ENCODE data around the gene EBF3.

DNA sequence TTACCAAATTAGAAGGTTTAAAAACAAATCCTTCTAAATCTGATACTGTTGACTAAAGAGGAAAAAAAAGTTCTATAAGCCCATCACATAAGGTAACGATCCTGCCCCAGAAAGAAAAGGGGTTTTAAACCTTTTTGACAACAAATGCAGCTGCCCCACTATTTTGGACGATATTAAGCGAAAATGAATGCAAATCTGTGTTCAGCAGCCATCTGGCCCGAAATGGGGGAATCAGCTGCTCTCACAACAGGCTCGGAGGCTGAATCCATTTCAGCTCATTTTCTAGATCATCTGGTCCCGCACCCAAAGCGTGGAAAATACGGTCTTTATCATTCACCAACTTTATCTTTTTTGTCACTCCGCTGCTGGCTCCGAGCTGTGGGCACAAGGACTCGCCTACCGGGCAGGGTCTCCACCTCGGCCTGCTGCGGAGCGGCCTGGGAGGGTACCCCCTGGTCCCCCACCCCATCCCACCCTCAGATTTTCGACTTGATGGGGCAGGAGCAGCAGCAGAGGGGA is 2.4 kb upstream of the EBF3 start:
- TF ChIP-seq, protein P1, sequence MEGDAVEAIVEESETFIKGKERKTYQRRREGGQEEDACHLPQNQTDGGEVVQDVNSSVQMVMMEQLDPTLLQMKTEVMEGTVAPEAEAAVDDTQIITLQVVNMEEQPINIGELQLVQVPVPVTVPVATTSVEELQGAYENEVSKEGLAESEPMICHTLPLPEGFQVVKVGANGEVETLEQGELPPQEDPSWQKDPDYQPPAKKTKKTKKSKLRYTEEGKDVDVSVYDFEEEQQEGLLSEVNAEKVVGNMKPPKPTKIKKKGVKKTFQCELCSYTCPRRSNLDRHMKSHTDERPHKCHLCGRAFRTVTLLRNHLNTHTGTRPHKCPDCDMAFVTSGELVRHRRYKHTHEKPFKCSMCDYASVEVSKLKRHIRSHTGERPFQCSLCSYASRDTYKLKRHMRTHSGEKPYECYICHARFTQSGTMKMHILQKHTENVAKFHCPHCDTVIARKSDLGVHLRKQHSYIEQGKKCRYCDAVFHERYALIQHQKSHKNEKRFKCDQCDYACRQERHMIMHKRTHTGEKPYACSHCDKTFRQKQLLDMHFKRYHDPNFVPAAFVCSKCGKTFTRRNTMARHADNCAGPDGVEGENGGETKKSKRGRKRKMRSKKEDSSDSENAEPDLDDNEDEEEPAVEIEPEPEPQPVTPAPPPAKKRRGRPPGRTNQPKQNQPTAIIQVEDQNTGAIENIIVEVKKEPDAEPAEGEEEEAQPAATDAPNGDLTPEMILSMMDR (IDR thresholded peaks at IDR 0.05), result no peak
- TF ChIP-seq POLR2A (IDR thresholded peaks at IDR 0.05) (no peak), POLR2AphosphoS5 (IDR thresholded peaks at IDR 0.05) (no peak)

Measured in sigmoid colon (tissue), 4 donors.